Globus pallidus (tissue), 1 donor: Measurements from ENCODE around the gene KNDC1.
"Not testable (repeated sequence)": the region's sequence is repeated elsewhere in the genome, so short reads cannot be mapped to it uniquely, and the experiment has no call there.

Experiments
- DNase-seq: peaks from one replicate; pipeline ENCODE4 v3.0.0-alpha.2; 2015; ENCODE audit warnings: low spot score

Gene KNDC1

DNA sequence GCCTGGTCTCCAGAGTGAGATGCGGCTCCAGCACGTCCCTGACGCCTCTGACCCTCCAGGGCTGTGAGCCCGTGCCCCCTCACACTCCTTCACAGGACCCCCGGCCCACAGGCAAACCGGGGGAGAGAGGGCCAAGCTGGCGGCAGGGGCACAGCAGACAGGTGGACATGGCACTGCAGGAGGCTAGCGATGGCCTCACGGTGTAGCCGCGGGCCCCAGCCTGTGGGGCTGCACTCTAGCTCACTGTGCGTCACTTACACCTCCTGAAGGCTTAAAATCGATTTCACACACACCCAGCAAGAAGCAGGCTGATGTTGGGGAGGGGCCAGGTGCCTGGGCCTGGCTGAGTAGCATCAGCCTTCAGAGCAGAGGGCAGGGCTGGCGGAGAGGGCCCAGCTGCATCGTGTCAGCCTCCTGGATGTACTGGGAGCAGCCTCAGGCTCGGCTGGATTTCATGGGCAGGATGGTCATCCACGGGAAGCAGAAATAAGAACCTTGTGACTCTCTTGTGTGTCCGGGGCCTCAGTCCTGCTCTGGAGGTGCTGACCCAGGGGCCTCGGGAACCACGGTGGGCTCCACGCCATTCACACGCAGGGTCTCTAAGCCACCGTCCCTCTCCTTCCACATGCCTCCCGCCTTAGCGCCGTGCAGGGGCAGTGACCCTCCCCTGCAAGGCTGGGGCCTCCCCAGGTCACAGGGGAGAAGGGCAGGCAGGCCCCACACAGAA is 19.4 kb upstream of the KNDC1 start:
- DNase-seq, result no peak

DNA sequence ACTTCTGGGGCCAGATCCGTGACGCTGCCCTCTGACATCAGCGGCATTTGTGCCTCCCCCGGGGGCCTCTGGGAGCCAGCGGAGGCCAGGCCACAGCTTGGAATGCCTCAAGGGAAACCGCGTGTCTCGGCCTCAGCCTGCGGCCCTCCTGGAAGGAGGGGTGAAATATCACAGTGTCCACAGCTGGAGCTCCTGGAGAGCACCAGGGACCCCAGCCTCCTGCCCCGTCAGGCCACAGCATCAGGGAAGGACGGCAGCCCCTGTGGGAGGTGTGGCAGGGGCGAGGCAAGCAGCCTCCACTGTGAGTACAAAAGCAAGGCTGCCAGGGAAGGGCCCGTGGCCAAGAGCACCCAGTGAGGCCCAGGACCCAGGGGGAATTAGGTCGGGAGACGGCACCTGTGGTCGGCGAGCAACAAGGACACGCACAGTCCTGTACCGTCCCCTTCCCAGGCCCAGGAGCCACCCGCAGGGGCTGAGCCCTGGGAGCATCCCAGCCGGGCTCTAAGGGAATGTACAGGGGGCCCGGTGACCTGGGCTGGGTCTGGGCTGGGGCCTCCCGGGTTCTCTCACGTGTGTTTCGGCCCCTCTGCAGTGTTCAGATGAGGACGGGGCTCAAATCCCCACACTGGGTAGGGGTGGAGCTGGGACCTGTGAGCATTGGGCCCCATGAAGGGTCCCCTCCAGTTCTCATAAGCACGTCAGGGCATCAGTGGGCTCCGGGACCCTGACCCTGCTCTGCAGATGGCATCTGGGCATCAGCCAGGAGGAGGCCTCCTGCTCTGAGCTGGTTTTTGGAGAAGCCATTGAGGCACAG is 18.7 kb upstream of the KNDC1 start:
- DNase-seq, result no peak

DNA sequence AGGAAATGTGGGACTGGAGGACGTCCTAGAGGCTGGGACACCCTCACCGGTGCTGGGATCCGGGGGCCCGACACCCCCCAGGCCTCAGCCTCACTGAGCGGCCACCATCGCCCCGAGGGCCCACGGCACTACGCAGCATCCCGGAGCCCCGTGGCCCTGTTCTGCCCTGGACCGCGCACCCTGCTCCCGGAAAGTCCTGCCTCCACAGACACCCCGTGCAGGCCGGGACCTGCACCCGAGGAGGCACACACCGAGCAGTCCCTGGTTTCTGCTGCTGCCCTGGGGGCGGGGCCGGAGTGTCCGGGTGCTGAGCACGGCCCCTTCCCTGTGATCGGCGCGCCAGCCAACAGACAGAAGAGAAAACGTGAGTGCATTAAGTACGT is 18.1 kb upstream of the KNDC1 start:
- no peak for DNase-seq

- DNase-seq, result no peak
Measured at GRCh38 chr10:133142523-133143199, 17.4 kb upstream of the KNDC1 start.

GRCh38 chr10:133143200-133143533 is 16.9 kb upstream of the KNDC1 start:
- no peak for DNase-seq

DNA sequence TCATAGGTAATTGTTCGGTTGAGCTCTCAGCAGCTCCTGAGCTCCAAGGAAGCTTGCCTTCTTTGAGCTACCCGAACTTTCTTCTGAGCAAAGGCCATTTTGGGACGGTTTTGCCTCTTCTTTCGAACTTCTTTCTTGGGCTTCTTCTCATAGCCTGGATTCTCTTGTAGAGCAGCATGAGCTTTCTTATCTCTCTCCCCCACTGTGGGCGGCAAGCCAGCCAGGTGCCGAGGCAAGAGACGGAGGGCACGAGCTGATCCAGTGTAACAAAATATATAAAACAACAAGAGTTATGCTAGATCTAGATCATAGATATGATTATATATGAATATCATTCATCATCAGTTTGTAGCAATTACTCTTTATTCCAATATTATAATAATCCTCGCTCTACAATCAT is 16.5 kb upstream of the KNDC1 start:
- no peak for DNase-seq

DNA sequence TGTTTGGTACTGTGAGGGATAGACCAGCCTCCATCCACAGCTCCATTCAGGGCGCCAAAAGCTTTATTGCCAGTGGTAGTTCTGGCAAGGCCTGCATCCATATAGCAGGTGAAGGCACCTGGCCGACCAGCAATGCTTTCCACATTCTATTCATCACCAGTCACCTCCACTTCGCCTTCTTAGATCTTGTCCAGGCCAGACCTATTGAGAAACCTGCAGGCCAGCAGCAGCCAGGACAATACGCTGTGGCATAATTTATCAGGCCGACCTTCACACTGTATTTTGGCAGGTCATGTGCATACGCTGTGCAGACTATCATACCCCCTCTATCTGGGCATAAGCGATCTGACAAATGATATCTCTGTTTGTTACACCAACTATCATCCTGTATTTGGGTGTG is 15.2 kb upstream of the KNDC1 start:
- no peak for DNase-seq

- DNase-seq, result no peak
Measured at GRCh38 chr10:133150226-133150625, 9.8 kb upstream of the KNDC1 start.

GRCh38 chr10:133150656-133151055 is 9.4 kb upstream of the KNDC1 start:
- DNase-seq, result no peak

GRCh38 chr10:133151071-133151470 is 8.9 kb upstream of the KNDC1 start:
- DNase-seq, result not testable (repeated sequence)

DNA sequence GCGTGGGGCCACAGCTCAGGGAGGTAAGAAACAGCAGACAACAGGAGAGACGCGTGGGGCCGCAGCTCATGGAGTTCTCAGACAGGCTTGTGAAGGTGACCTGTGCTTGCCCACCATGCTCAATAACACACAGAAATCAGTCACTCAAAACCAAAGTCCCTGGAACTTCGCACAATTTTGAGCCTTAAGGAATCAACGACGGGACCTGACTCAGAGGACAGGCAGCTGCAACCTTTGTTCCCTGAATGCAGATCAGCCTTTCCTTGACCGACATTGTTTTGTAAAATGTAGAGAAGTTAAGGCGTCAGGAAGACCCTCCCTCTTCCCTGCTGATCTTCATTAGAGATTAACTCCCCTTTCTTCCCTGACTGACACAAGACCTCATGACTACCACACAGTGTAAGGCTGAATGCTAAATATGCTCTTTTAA is 8.5 kb upstream of the KNDC1 start:
- DNase-seq, result no peak

DNA sequence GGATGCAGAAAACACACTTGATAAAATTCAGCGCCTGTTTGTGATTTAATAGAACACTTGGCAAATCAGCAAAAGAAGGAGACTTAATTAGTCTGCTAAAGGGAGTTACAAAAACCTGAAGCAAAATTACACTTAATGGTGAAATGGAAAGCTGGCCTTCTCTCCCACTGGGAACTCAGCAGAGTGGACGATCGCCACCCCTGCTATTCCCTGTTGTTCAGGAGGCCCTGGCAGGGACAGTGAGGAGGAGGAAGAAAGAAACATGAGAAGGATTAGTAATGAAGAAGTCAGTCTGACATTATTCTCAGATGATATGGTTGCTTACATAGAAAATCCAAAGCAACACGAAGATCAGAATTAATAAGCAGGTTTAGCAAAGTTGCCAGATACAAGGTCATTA is 5.6 kb upstream of the KNDC1 start:
- no peak for DNase-seq

GRCh38 chr10:133154996-133155778 is 4.8 kb upstream of the KNDC1 start:
- DNase-seq, result no peak

DNA sequence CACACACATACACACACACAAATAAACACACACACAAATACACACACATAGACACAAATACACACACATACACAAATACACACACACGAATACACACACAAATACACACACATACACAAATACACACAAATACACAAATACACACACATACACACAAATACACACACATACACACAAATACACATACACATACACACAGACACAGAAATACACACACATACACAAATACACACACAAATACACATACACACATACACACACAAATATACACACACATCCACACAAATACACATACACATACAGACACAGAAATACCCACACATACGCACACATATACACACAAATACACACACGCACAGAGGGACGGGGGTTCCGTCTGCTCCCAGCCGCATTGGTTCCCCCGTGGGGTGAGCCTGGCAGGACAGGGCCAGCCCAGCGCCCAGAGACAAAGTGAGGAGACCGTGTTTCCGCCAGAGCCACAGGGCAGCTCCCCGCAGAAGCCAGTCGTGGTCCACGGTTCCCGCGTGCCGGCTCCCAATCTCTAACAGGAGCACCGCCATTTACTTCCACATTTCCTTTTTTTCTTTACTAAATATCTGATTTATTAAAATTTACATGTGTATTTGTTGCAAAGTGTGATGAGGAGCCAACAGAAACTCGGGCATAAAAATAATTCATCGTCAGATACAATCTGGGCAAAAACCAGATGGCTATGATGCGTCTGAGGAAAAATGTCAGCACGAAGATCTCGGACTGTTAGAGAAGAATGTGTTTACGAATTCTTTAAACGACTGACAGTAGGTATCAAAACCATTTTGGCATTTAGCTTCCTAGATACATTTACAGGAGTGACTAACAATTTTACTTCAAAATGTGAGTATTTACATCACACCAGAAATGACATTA is 3.1 kb upstream of the KNDC1 start:
- DNase-seq, result no peak

DNA sequence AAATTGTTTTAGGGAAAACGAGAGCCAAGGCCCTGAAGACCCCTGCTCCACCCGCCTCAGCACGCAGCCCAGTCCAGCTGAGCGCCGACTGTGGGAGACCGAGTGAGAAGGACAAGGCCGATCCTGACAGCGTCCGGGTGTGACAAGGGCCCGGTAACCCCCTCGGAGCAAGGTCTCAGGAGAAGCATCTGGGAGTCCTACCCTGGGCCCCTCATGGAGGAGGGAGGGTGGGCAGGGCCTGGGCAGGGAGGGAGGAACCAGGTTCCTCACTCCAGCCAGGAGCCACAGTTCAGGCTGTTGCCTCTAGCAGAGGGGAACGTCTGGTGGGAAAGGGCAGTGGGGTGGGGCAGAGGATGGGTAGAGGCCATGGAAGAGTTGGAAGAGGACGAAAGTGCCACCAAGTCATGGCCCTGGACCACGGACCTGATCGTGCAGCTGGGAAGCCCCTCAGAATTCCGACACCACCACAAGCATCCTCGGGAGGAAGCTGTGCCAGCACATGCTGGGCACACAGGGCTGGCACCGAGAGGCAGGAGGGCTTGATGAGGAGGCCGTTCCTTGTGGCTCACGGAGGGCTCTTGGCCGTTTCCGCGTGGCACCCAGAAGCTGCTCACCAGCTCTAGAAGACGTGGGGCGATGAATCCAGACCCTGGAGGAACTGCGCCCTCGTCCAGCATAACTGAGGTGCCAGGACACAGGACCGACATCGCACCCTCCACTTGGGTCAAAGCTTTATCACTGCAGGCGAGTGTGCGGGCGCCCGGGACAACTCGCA is 2.2 kb upstream of the KNDC1 start:
- no peak for DNase-seq

- DNase-seq, result no peak
Measured at GRCh38 chr10:133158437-133158755, 1.6 kb upstream of the KNDC1 start.

DNA sequence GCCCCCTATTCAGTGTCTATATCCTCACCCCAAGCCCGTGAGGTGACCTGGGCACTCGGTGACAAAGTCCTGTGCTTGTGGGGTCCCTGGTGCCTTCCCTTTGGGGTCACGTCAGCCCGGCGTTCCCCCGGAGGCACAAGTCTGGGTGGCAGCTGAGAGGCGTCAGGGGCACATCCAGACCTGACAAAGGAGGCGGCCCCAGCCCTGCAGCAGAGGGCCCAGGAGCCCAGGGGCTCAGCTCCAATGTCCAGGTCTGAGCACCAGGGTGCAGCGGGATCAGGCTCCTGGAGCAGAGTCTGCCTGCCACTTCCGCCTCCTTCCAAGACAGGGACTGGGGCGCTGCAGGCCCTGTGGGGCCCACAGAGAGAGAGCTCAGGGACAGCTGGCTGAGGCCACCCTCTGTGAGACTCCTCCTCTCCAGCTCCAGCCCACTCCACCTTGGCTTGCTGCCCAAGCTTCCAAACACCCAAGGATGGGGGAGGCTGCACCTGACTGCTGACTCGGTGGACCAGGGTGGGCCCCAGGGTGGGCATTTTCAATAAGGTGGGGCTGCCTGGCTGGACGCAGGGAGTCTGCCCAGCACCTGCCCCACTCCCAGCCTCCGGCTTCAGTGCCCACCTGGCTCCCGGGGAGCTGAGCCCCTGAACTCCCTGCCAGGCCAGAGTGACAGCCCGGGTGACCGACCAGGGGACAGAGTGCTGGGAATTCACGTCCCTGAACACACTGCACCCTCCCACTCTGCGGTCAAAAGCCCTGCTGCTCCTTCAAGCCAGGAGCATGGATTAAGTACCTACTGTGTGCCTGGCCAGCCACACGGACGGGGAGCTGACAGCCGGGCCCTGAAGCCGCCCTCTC is 1.0 kb upstream of the KNDC1 start:
- DNase-seq, result no peak

DNA sequence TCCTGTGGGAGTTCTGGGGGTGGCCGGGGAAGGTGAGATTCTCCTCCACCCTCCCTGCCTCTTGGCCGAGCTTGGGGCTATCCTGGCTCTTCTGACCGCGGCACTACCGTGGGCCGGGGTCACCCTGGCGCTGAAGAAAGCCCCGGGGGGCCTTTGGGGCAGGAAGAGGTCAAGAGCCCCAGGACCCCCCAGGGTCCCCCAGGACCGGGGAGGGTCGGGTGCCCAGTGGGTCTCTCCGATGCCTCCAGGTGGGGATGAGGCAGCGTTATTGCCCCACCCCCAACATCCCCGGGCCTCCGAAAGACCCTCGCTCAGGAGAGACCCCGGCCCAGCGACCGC is 439 bp upstream of the KNDC1 start:
- DNase-seq, result no peak

DNA sequence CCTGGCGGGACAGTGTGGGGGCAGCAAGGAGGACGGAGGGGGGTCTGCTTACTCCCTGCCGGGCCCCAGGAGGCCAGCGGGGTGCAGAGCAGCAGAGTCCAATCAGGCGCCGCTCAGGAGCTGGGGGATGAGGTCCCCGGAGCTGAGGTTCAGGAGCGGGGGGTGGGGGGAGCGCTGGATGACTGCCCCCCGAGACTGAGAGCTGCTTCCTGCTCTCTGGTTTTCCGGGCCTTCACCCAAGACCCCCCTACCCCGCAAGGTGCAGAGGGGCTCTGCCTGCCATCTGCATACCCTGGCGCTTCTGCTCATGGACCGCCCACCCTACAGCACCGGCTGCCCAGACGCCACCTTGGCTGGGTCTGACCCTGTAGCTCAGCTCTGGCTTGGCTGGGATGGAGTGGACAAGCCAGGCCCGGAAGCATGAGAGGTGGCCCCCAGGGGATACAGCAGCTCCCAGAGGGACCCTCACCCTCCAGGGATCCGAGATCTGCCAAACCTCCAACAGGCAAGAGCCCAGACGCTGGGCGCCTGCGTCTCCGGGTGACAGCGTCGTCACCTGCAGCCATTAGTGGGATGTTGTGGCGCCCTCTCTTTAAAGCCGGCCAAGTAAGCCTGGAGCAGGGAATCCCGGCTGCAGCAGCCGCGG is 930 bp downstream of the KNDC1 start:
- no peak for DNase-seq
